Transverse colon (tissue), 4 donors: ENCODE measurements around the gene HOXB2.

Source experiments
- EP300 ChIP-seq: sonication (generic); formaldehyde crosslinking; IDR thresholded peaks from one replicate; pipeline ENCODE4 v1.6.1; 2017; ENCODE audit warnings: antibody characterized with exemption, low read depth
- POLR2A ChIP-seq: fragments of 450-650 bp; IDR thresholded peaks from one replicate; pipeline ENCODE4 v1.6.1; 2016; ENCODE audit warnings: antibody characterized with exemption, mild to moderate bottlenecking, moderate library complexity
- POLR2AphosphoS5 ChIP-seq, 3 donors: sonication (generic); formaldehyde crosslinking; IDR thresholded peaks; one replicate each; pipeline ENCODE4 v1.6.1; 2016; ENCODE audit warnings: antibody characterized with exemption in 3 of 3
- TF ChIP-seq, protein P1 (sequence below), 5 experiments: fragments of 200-600 bp in 3 of 5; fragments of 450-650 bp in 2 of 5; sonication (generic) in 3 of 5; IDR thresholded peaks; 1 replicate in 2 of 5; 2 replicates in 3 of 5; pipeline ENCODE4 v1.5.1; 2016 to 2017; ENCODE audit warnings: antibody characterized with exemption in 5 of 5, inconsistent platforms in 3 of 5, mild to moderate bottlenecking in 2 of 5, moderate library complexity in 1 of 5

DNA sequence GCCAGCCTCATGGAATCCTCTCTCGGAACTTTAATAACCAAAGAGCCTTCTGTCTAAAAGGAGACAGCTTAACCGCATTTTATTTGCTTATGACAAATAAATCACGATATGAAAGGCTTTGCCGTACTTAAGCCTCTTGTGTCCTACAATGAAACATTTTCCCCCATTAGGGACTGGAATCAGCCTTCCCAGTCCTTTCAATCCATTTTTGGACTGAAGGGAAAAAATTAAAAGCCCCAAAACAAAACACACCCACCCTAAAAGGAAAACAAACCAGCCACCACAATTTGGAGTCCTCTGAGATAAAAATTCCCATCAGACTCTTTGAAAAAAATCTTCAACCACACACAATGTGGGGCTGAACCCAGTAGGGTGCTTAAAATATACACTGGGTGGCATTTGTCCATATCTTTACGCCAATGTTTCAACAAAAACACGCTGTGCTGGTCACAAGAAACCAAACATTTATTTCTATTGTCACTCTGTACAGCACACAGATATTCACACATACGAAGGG lies 30.2 kb upstream of the HOXB2 start:
- TF ChIP-seq EP300 (no peak), POLR2AphosphoS5 (IDR thresholded peaks at IDR 0.05) (no peak), POLR2A (no peak)
- TF ChIP-seq, protein P1, sequence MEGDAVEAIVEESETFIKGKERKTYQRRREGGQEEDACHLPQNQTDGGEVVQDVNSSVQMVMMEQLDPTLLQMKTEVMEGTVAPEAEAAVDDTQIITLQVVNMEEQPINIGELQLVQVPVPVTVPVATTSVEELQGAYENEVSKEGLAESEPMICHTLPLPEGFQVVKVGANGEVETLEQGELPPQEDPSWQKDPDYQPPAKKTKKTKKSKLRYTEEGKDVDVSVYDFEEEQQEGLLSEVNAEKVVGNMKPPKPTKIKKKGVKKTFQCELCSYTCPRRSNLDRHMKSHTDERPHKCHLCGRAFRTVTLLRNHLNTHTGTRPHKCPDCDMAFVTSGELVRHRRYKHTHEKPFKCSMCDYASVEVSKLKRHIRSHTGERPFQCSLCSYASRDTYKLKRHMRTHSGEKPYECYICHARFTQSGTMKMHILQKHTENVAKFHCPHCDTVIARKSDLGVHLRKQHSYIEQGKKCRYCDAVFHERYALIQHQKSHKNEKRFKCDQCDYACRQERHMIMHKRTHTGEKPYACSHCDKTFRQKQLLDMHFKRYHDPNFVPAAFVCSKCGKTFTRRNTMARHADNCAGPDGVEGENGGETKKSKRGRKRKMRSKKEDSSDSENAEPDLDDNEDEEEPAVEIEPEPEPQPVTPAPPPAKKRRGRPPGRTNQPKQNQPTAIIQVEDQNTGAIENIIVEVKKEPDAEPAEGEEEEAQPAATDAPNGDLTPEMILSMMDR (IDR thresholded peaks at IDR 0.05), result no peak
